Skin epidermis (tissue), 12 donors: ENCODE data around the gene PKP1.

Experiments used
- H3K27ac ChIP-seq, 21 experiments: fragments of 200-600 bp; sonication (generic) in 11 of 21; one replicate each; pipeline ENCODE4 v1.5.0; 2020; ENCODE audit warnings: mild to moderate bottlenecking in 3 of 21, inconsistent platforms in 2 of 21, moderate library complexity in 2 of 21
- H3K4me3 ChIP-seq, 7 experiments: fragments of 200-600 bp; sonication (generic) in 2 of 7; one replicate each; pipeline ENCODE4 v1.5.0; 2020; ENCODE audit warnings: inconsistent platforms in 2 of 7, mild to moderate bottlenecking in 2 of 7, moderate library complexity in 1 of 7

Gene PKP1

GRCh38 chr1:201299968-201300367 is 16.7 kb downstream of the PKP1 start:
- peak overlapping the region in 20 of 21 experiments; percentile 43 to 91 (median 80) for H3K27ac ChIP-seq
- no peak overlapping the region for H3K4me3 ChIP-seq

- H3K4me3 ChIP-seq: peak overlapping the region in 1 of 7 experiments; percentile 4
- H3K27ac ChIP-seq: peak overlapping the region in 20 of 21 experiments; percentile 43 to 91 (median 80)
Measured at GRCh38 chr1:201300641-201301040, 17.3 kb downstream of the PKP1 start.

- Histone ChIP-seq H3K27ac (peak overlapping the region; percentile 4 to 91 (median 78)), H3K4me3 (no peak overlapping the region)
Measured at GRCh38 chr1:201302163-201303152, 19.2 kb downstream of the PKP1 start.

GRCh38 chr1:201304126-201304525 is 20.8 kb downstream of the PKP1 start:
- Histone ChIP-seq H3K4me3 (no peak overlapping the region), H3K27ac (peak overlapping the region in 18 of 21 experiments; percentile 13 to 89 (median 76))

- no peak overlapping the region for H3K4me3 ChIP-seq
- H3K27ac ChIP-seq: peak overlapping the region in 15 of 21 experiments; percentile 36 to 92 (median 85)
Measured at GRCh38 chr1:201305815-201306214, 22.5 kb downstream of the PKP1 start.

GRCh38 chr1:201307231-201307630 is 23.9 kb downstream of the PKP1 start:
- Histone ChIP-seq H3K27ac (peak overlapping the region in 20 of 21 experiments; percentile 66 to 92 (median 85)), H3K4me3 (no peak overlapping the region)

- Histone ChIP-seq H3K27ac (peak overlapping the region; percentile 34 to 92 (median 85)), H3K4me3 (no peak overlapping the region)
Measured at GRCh38 chr1:201307760-201308499, 24.6 kb downstream of the PKP1 start.

- H3K27ac ChIP-seq: peak overlapping the region in 20 of 21 experiments; percentile 66 to 92 (median 85)
- no peak overlapping the region for H3K4me3 ChIP-seq
Measured at GRCh38 chr1:201309416-201309815, 26.1 kb downstream of the PKP1 start.

GRCh38 chr1:201310251-201310985 is 27.1 kb downstream of the PKP1 start:
- Histone ChIP-seq H3K27ac (peak overlapping the region; percentile 61 to 92 (median 84)), H3K4me3 (no peak overlapping the region)

- peak overlapping the region in 20 of 21 experiments; percentile 62 to 92 (median 84) for H3K27ac ChIP-seq
- no peak overlapping the region for H3K4me3 ChIP-seq
Measured at GRCh38 chr1:201310986-201311355, 27.7 kb downstream of the PKP1 start.

- Histone ChIP-seq H3K27ac (peak overlapping the region in 20 of 21 experiments; percentile 66 to 94 (median 84)), H3K4me3 (no peak overlapping the region)
Measured at GRCh38 chr1:201311356-201312011, 28.2 kb downstream of the PKP1 start.

GRCh38 chr1:201312298-201312697 is 29.0 kb downstream of the PKP1 start:
- no peak overlapping the region for H3K4me3 ChIP-seq
- peak overlapping the region in 20 of 21 experiments; percentile 50 to 94 (median 84) for H3K27ac ChIP-seq

- Histone ChIP-seq H3K4me3 (no peak overlapping the region), H3K27ac (peak overlapping the region in 15 of 21 experiments; percentile 1 to 94 (median 82))
Measured at GRCh38 chr1:201313086-201313485, 29.8 kb downstream of the PKP1 start.

GRCh38 chr1:201316556-201316955 is 33.2 kb downstream of the PKP1 start:
- Histone ChIP-seq H3K27ac (peak overlapping the region in 3 of 21 experiments; percentile 15 to 77 (median 25)), H3K4me3 (no peak overlapping the region)

GRCh38 chr1:201317551-201317950 is 34.2 kb downstream of the PKP1 start:
- Histone ChIP-seq H3K27ac (peak overlapping the region in 8 of 21 experiments; percentile 25 to 77 (median 51)), H3K4me3 (no peak overlapping the region)

GRCh38 chr1:201318504-201319340 is 35.4 kb downstream of the PKP1 start:
- Histone ChIP-seq H3K4me3 (no peak overlapping the region), H3K27ac (peak overlapping the region in 11 of 21 experiments; percentile 14 to 77 (median 54))

- Histone ChIP-seq H3K4me3 (no peak overlapping the region), H3K27ac (peak overlapping the region in 9 of 21 experiments; percentile 27 to 77 (median 50))
Measured at GRCh38 chr1:201319631-201320030, 36.3 kb downstream of the PKP1 start.
